DOHH2 (cell line): ENCODE results near the gene SETMAR.

Source experiments
- CTCF ChIP-seq: fragments of 200-600 bp; sonication (generic); IDR thresholded peaks from one replicate; pipeline ENCODE4 v1.5.1; 2014; ENCODE audit warnings: antibody characterized with exemption, mild to moderate bottlenecking, low read depth, low read length; ENCODE audit not compliant: poor library complexity, severe bottlenecking
- EZH2phosphoT487 ChIP-seq: fragments of 200-600 bp; sonication (generic); IDR thresholded peaks from 2 replicates; pipeline ENCODE4 v1.6.1; 2017; ENCODE audit warnings: borderline replicate concordance, mild to moderate bottlenecking, antibody characterized with exemption, low read length, moderate library complexity, mixed read lengths

GRCh38 chr3:4281991-4282390 is 21.2 kb upstream of the SETMAR start:
- TF ChIP-seq CTCF (no peak), EZH2phosphoT487 (no peak)
